HepG2 (cell line): ENCODE results near the gene TTC31. TPM values are rescaled to one million over a fixed set of nuclear protein-coding genes. Genes with fewer than 3 reads are reported as not detected.
A peak's percentile ranks its signal among the peaks of the same experiment; 100 is the strongest.

Source experiments
- KDM4B ChIP-seq: sonication (generic); formaldehyde crosslinking; IDR thresholded peaks from 2 replicates; pipeline ENCODE4 v1.4.0; 2020; ENCODE audit warnings: missing genetic modification reagents
- PHF5A ChIP-seq: IDR thresholded peaks from one replicate; pipeline ENCODE4 v1.6.1; 2018; ENCODE audit warnings: low read depth, missing genetic modification reagents; ENCODE audit not compliant: unreplicated experiment
- SCMH1 ChIP-seq: sonication (generic); formaldehyde crosslinking; IDR thresholded peaks from 2 replicates; pipeline ENCODE4 v1.9.0; 2021; ENCODE audit warnings: missing genetic modification reagents, mild to moderate bottlenecking, borderline replicate concordance
- SNRNP70 ChIP-seq: fragments of 200-400 bp; formaldehyde crosslinking; IDR thresholded peaks from 2 replicates; pipeline ENCODE4 v1.6.1; 2017; ENCODE audit warnings: mild to moderate bottlenecking, low read depth, low read length, moderate library complexity
- ZNF609 ChIP-seq: sonication (generic); formaldehyde crosslinking; IDR thresholded peaks from 2 replicates; pipeline ENCODE4 v1.4.0; 2020; ENCODE audit warnings: mild to moderate bottlenecking, missing genetic modification reagents, borderline replicate concordance
- ZNF670 ChIP-seq: sonication (generic); formaldehyde crosslinking; IDR thresholded peaks from 2 replicates; pipeline ENCODE4 v1.8.0; 2022; ENCODE audit warnings: mild to moderate bottlenecking, missing genetic modification reagents, borderline replicate concordance
- polyA plus RNA-seq, 8 experiments: library from polyadenylated mRNA; depleted of rRNA in 3 of 8; stranded (reverse) in 7 of 8; unstranded in 1 of 8; fragments of >200 nt; fragmentation: Illumina TruSeq in 4 of 8; extraction: Trizol in 4 of 8; gene quantifications; 2 replicates each; pipeline versions ENCODE4 v1.2.1 to v1.2.3, GENCODE V29; 2011 to 2016; ENCODE audit warnings: low read depth in 4 of 8, missing spikeins in 1 of 8, mixed read lengths in 1 of 8; ENCODE audit not compliant: insufficient read depth in 1 of 8
- total RNA-seq, 5 experiments: library from RNA; depleted of rRNA; stranded (reverse); fragments of >200 nt; fragmentation: Illumina TruSeq; extraction: Trizol; gene quantifications; 2 replicates each; pipeline ENCODE4 v1.2.3, GENCODE V29; 2016; ENCODE audit warnings: low read depth in 1 of 5
- TF ChIP-seq, protein P1 (sequence below): IDR thresholded peaks from 2 replicates; pipeline ENCODE4 v1.6.1; 2012; ENCODE audit warnings: low read depth, low read length, improper control_type of control experiment
- TF ChIP-seq, protein P2 (sequence below): sonication (generic); formaldehyde crosslinking; conservative IDR thresholded peaks from 2 replicates; pipeline ENCODE4 v1.5.0; 2020; ENCODE audit warnings: missing genetic modification reagents
- TF ChIP-seq, protein P3 (sequence below): sonication (generic); formaldehyde crosslinking; IDR thresholded peaks from 2 replicates; pipeline ENCODE4 v1.5.0; 2020; ENCODE audit warnings: missing genetic modification reagents
- TF ChIP-seq, protein P4 (sequence below): sonication (generic); formaldehyde crosslinking; IDR thresholded peaks from 2 replicates; pipeline ENCODE4 v1.4.0; 2020; ENCODE audit warnings: missing genetic modification reagents, mild to moderate bottlenecking, borderline replicate concordance

The TTC31 gene
- total and polyA plus RNA-seq, 2 of the 13 experiments (the other 11 are each of a cell fraction or from before 2014, with no cell fraction given): 28.3 to 39.5 TPM

GRCh38 chr2:74502720-74503505, 20.0 kb downstream of the TTC31 start (continued):
- TF ChIP-seq, protein P1, sequence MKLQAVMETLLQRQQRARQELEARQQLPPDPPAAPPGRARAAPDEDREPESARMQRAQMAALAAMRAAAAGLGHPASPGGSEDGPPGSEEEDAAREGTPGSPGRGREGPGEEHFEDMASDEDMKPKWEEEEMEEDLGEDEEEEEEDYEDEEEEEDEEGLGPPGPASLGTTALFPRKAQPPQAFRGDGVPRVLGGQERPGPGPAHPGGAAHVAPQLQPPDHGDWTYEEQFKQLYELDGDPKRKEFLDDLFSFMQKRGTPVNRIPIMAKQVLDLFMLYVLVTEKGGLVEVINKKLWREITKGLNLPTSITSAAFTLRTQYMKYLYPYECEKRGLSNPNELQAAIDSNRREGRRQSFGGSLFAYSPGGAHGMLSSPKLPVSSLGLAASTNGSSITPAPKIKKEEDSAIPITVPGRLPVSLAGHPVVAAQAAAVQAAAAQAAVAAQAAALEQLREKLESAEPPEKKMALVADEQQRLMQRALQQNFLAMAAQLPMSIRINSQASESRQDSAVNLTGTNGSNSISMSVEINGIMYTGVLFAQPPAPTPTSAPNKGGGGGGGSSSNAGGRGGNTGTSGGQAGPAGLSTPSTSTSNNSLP: no peak
- TF ChIP-seq ZNF670 (CRISPR knock-in tag) (peak; percentile 90; the same call in 1 of the 2 replicates), KDM4B (CRISPR knock-in tag) (no peak; the same call in 1 of the 2 replicates), PHF5A (CRISPR knock-in tag) (peak; percentile 23), SCMH1 (CRISPR knock-in tag) (no peak), ZNF609 (CRISPR knock-in tag) (no peak), SNRNP70 (no peak)
- TF ChIP-seq, protein P2, sequence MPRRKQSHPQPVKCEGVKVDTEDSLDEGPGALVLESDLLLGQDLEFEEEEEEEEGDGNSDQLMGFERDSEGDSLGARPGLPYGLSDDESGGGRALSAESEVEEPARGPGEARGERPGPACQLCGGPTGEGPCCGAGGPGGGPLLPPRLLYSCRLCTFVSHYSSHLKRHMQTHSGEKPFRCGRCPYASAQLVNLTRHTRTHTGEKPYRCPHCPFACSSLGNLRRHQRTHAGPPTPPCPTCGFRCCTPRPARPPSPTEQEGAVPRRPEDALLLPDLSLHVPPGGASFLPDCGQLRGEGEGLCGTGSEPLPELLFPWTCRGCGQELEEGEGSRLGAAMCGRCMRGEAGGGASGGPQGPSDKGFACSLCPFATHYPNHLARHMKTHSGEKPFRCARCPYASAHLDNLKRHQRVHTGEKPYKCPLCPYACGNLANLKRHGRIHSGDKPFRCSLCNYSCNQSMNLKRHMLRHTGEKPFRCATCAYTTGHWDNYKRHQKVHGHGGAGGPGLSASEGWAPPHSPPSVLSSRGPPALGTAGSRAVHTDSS: no peak
- TF ChIP-seq, protein P3, sequence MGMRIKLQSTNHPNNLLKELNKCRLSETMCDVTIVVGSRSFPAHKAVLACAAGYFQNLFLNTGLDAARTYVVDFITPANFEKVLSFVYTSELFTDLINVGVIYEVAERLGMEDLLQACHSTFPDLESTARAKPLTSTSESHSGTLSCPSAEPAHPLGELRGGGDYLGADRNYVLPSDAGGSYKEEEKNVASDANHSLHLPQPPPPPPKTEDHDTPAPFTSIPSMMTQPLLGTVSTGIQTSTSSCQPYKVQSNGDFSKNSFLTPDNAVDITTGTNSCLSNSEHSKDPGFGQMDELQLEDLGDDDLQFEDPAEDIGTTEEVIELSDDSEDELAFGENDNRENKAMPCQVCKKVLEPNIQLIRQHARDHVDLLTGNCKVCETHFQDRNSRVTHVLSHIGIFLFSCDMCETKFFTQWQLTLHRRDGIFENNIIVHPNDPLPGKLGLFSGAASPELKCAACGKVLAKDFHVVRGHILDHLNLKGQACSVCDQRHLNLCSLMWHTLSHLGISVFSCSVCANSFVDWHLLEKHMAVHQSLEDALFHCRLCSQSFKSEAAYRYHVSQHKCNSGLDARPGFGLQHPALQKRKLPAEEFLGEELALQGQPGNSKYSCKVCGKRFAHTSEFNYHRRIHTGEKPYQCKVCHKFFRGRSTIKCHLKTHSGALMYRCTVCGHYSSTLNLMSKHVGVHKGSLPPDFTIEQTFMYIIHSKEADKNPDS (CRISPR knock-in tag): peak; percentile 95; the same call in 1 of the 2 replicates
- TF ChIP-seq, protein P4, sequence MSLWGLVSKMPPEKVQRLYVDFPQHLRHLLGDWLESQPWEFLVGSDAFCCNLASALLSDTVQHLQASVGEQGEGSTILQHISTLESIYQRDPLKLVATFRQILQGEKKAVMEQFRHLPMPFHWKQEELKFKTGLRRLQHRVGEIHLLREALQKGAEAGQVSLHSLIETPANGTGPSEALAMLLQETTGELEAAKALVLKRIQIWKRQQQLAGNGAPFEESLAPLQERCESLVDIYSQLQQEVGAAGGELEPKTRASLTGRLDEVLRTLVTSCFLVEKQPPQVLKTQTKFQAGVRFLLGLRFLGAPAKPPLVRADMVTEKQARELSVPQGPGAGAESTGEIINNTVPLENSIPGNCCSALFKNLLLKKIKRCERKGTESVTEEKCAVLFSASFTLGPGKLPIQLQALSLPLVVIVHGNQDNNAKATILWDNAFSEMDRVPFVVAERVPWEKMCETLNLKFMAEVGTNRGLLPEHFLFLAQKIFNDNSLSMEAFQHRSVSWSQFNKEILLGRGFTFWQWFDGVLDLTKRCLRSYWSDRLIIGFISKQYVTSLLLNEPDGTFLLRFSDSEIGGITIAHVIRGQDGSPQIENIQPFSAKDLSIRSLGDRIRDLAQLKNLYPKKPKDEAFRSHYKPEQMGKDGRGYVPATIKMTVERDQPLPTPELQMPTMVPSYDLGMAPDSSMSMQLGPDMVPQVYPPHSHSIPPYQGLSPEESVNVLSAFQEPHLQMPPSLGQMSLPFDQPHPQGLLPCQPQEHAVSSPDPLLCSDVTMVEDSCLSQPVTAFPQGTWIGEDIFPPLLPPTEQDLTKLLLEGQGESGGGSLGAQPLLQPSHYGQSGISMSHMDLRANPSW (CRISPR knock-in tag): 0 out of 2 replicates have a peak, but pooled peaks have one; percentile 35
